KBM-7 (cell line): ENCODE data around the gene FREM1.

ENCODE experiments used
- DNase-seq: peaks from one replicate; pipeline ENCODE4 v3.0.0-alpha.2; 2015
- in situ Hi-C: fragments of 300-500 bp; cut with MboI; formaldehyde crosslinking; loops from 2 replicates; pipeline ENCODE4 v1.14.3; 2020; ENCODE audit warnings: low sequenced_read_pairs, low pct_unique_long_range_greater_than_20kb, mixed read lengths

Gene FREM1

DNA sequence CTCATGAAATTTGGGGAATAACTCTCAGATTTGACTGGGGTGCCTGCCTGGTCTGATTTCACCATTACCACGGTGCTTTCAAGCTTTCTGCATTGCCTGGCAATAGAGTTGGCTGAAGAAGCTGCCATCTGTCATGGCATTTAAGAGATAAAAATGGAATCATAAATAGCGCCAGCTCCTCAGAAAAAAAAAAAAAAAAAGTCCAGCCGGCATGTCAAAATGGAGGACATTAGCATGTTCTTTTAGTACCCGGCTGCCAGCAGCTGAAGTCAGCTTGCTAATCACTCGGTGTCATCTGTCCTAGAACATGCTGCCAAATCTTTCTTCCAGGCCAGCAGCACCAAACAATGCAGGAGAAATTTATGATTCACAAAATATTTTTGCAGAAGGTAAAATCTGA is 130.0 kb downstream of the FREM1 start:
- in situ Hi-C loops, result no loop called here
- DNase-seq, result no peak

DNA sequence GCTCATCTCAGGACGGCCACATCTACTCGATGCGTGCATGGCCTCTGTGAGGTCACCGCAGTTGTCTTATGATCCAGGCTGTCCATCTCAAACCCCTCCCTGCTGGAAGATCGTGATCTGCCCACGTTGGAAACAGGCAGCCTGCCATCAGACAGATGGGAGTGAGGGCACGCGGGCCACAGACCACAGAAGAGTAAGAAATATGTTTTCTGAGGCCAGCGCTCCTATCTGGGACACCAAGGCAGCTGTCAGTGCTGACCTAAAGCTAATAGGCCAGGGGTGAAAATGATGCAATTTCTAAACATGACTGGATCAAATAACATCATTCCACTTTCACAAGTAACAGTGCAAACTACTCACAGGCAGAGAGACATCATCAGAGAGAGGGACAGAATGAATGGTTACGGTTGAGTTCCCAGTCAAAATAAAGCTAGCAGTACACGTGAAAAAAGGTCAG is 130.6 kb downstream of the FREM1 start:
- DNase-seq, result no peak

DNA sequence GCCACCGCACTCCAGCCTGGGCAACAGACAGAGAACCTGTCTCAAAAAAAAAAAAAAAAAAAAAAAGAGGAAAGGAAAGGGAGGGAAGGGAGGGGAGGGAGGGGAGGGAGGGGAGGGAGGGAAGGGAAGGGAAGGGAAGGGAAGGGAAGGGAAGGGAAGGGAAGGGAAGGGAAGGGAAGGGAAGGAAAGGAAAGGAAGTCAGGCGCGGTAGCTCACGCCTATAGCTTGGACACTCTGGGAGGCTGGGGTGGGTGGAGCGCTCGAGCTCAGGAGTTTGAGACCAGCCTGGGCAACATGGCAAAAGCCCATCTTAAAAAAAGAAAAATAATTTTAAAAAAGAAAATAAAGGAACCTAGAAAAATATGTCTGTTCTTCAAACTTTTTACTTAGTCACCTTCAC is 131.7 kb downstream of the FREM1 start:
- in situ Hi-C loops, result no loop called here

More for the DNA sequence above, 130.6 kb downstream of the FREM1 start:
- in situ Hi-C loops, result no loop called here

DNA sequence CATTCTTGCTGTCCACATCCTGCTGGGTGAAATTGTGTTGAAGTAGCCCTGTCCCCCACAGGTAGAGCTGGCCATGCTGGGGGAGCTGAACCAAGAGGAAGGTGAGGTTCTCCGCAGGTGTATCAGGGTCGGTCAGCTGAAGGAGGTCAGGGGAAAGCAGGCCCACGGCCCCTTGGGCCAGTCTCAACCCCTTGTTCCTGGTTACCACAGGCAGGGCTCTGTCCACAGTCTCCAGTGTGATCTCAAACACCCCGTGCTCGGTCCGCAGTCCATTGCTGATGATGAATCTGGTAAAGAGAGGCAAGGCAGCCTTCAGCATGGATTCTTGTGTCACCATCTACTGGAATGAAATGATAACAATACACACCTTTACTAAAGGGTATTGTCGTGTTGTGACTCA is 134.3 kb downstream of the FREM1 start:
- in situ Hi-C loops, result no loop called here
- DNase-seq, result no peak

More for the DNA sequence above, 131.7 kb downstream of the FREM1 start:
- no peak for DNase-seq

DNA sequence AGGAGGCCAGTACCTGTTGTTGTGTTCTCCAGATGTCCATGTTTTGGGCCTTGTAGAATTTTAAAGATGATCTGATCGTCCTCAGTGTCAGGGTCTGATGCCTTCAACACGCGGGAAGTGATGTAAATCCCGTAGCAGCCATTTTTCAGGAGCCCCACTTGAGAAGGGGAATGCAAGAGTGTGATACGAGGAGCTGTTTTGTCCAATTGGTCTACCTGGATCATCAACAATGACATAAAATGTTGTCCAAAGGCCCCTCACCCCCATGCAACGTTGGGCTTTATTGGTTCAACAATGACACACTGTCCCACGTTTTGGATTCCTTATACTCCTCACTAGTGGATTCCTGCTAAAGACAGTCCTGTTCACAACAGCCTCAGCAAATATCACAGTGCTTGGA is 139.6 kb downstream of the FREM1 start:
- in situ Hi-C loops, result loop anchor here (25.0 kb wide), 1 partner anchor 158 kb away; no protein-coding TSS in a partner anchor
- DNase-seq, result no peak

DNA sequence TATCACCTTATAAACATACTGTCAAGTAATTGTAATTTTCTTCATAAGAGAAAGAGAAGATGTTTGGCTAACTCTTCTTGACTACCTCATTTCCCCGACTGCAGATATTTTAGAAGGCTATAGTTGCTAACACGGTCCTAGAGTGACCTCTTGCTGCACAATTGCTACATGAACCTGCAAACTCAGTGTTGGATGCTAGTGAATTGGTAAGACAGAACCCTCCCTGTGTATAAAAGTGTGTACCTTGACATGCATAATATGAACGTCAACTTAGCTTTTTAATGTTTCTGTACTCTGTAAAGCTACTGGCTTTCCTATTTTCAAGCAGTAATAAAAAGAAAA is 141.0 kb downstream of the FREM1 start:
- DNase-seq, result peak; percentile 35
- in situ Hi-C loops, result loop anchor here (25.0 kb wide), 1 partner anchor 157 kb away; no protein-coding TSS in a partner anchor

DNA sequence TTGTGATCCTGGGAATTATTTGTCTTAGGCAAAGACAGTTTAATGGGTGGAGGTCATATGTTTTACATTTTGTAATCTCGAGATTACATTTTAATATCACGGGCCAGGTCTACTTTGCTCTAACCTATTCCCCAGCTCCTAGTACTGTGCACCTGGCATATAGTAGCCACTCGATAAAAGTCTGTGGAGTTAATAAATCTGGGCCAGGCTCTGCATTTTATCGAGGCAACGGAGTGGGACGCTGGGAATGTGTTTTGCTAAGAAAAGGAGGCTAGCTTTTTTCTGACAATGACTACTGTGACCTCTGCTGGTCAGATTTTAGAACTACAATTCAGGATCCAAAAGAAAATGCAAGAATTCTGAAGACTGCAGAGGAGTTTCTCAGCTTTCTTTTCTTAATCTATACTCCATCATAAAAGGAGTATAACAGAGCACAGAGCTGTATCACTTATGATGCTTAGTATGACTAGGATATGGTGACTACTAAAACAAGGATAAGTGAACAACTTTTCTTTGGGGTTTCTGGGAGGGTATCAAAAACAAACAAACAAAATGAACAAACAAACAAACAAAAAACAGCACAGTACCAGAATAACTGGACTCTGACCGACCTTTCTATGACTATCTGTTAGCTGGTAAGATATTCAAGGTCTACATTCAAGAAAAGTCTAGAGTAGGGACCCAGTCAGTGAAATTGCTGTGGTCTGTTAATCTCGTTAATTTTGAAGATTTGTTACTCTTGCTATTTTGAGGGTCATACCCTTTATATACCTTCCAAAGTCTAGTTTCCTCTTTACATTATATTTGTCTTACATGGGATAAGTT is 141.6 kb downstream of the FREM1 start:
- in situ Hi-C loops, result loop anchor here (25.0 kb wide), 1 partner anchor 156 kb away; no protein-coding TSS in a partner anchor
- DNase-seq, result peak; percentile 74

DNA sequence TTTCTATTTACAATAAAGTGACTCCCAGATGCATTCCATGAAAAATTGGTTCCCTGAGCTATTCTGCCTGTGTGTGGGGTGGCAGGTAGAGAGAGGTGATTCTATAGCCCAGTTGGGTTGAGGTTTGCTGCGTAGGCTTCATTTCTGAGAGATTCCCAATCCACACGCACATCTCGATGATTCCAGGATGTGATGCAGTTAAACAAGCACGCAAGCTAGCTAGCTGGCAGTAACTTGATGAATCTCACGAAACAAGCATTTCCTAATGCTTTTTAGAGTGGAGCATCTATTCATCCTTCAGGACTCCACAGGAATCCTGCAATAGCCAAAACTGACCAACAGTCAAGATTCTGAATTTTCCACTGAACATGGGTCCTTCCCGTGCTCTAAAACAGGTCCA is 143.9 kb downstream of the FREM1 start:
- no peak for DNase-seq
- in situ Hi-C loops, result loop anchor here (25.0 kb wide), 1 partner anchor 154 kb away; no protein-coding TSS in a partner anchor

DNA sequence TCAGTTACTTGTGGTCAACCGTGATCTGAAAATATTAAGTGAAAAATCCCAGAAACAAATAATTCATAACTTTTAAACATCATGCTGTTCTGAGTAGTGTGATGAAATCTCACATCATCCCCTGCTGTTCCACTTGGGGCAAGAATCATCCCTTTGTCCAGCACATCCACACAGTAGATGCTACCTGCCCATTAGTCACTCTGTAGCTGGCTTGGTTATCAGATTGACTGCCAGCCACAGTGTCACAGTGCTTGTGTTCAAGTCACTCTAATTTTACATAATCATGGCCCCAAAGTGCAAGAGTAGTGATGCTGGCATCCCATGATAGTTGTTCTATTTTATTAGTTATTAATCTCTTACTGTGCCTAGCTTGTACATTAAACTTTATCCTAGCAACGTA is 148.6 kb downstream of the FREM1 start:
- DNase-seq, result no peak
- in situ Hi-C loops, result loop anchor here (25.0 kb wide), 1 partner anchor 149 kb away; no protein-coding TSS in a partner anchor

DNA sequence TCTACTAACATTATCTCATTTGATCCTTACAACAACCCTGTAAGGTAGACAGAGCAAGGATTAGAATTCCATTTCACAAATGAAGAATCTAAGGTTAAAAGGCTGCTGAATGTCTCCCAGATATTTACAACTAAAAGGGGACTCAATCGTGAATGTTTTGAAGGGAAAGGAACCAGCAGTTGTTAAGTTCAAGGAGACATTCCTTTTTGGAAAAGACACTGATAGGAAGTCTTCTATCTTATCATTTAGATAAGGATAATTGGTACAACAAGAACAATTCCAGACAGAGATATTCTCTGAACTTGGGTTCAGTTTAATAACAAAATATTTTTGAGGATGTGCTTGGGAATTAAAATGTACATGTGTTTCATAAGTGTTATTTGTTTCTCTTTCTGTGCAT is 150.2 kb downstream of the FREM1 start:
- in situ Hi-C loops, result loop anchor here (25.0 kb wide), 1 partner anchor 148 kb away; no protein-coding TSS in a partner anchor
- no peak for DNase-seq

DNA sequence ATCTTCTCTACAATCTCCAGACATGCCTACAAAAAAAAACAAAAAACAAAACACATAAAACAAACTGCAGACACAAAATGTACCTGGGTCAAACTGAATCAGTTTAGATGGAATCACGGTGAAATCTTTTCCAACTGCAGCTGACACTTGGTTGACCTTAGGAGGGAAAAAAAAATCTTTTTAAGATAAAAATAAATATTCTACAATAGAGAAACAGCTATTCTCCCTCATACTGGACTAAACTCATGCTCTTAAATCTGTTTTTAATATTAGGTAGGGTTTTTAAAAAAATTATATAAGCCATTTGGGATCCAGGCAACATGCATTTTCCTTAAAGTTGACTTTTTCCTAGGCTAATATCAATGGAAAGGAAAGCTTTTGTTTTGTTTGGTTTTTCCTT is 153.9 kb downstream of the FREM1 start:
- in situ Hi-C loops, result loop anchor here (25.0 kb wide), 1 partner anchor 144 kb away; no protein-coding TSS in a partner anchor
- no peak for DNase-seq

DNA sequence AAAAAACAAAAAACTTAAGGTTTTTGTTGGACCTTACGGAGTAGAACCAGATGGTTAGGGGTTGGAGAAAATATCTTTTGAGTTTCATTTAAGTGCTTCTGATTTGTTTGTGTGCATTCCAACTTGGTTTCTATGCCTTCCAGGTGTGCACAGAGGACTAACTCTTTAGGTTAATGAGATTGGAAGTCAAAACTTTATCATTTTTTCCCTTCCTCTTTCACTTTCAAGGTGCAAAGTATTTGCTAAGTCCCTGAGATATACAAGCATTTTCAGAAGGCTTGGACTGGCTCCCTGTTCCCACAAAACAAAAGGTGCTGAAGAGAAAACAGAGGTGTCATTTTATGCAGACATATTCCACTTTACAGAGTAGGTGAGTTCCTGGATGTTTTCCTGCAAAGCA is 157.4 kb downstream of the FREM1 start:
- in situ Hi-C loops, result loop anchor here (25.0 kb wide), 1 partner anchor 141 kb away; no protein-coding TSS in a partner anchor

DNA sequence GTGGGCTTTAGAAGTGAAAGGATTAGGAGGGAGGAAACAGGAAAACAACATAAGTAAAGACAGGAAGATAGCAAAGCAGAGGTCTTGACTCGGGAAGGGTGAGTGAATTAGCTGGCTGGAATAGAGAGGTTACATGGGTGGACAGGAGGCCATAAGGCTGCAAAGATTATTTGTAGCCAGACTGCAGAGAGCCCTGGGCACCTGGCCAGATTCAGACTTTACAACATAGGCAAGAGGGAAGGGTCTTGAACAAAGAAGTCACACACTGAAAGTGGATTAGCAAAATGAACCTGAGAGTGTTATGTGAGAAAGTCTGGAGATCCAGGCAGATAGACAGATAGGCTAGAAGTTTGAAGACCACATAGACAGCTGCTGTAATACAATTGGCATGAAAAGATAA is 158.0 kb downstream of the FREM1 start:
- no peak for DNase-seq
- in situ Hi-C loops, result loop anchor here (25.0 kb wide), 1 partner anchor 140 kb away; no protein-coding TSS in a partner anchor

More for the DNA sequence above, 157.4 kb downstream of the FREM1 start:
- DNase-seq, result no peak

DNA sequence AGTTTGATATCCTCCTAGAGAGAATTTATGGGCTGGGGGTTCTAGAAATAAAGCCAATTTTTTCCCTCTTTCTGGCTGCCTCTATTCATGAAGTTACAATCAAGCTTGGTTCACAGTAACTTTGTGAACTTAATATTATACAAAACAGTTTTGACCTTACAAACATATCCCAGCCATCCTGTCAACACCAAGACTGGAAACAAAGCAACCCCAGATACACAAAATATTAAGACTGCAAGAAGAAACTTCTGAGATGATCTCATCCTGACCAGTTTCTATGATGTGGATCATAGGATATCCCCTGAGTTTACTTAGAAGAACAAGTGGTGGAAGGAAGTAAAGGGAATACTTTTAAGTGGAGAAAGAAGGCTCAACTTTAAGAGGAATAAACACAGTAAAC is 159.4 kb downstream of the FREM1 start:
- in situ Hi-C loops, result loop anchor here (25.0 kb wide), 1 partner anchor 139 kb away; no protein-coding TSS in a partner anchor
- no peak for DNase-seq

DNA sequence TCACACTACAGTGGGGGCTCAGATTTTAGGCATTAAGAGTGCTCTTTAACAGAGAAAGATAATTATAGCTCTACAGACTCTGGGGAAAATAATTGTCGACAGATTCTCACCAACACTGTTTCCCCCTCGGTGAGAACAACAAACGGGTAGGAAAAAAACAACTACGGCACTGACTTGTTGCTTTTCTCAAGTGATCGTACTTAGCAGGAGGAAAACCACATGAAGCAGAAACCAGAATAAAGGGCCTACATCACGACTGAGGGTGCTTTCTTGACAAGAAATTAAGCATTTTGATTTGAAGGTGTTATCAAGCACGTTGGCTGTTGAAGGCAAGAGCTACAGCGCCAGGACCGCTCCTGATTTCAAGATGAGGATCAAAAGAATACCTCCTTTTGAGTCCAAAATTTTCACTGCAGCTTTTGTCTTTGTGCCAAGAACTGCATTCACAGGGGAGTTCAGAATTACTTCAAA is 160.5 kb downstream of the FREM1 start:
- in situ Hi-C loops, result loop anchor here (25.0 kb wide), 1 partner anchor 137 kb away; no protein-coding TSS in a partner anchor

DNA sequence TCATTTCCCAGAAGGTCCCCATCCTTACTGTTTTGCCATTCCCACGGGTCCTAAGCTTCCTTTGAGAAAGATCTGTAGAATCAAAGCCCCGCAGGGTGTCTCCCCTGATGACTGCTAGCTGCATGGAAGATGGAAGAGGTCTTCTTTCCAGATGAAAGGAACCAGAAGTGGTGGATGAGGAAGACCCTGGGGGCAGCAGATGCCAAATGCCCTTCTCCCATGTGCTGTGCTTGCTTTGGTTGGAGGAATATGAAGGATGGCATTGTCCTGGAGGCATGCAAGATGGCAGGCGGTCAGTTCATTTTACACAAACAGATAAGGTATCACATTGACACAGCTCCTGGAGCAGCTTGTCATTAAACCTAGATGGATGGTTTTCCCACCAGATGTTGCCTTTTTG is 161.9 kb downstream of the FREM1 start:
- in situ Hi-C loops, result no loop called here

More for the DNA sequence above, 160.5 kb downstream of the FREM1 start:
- DNase-seq, result no peak

DNA sequence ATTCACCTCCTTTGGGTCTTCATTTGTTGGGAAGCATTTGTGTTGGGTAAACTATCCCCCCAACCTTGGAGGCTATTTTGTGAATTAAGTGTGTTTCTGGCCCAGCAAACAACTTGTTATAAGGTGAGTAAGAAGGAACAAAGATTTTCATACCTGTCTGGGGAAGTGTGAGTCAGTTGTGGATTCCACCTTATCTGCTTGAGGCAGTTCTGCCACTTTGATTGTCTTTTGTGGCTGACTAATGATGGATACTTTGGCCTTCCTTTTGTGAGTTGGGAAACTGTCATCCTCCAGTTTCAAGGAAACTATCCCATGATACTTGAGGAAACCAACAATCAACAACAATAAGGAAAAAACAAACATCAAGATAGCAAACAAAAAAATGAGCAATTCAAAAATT is 163.1 kb downstream of the FREM1 start:
- in situ Hi-C loops, result no loop called here
- DNase-seq, result no peak

More for the DNA sequence above, 161.9 kb downstream of the FREM1 start:
- no peak for DNase-seq

DNA sequence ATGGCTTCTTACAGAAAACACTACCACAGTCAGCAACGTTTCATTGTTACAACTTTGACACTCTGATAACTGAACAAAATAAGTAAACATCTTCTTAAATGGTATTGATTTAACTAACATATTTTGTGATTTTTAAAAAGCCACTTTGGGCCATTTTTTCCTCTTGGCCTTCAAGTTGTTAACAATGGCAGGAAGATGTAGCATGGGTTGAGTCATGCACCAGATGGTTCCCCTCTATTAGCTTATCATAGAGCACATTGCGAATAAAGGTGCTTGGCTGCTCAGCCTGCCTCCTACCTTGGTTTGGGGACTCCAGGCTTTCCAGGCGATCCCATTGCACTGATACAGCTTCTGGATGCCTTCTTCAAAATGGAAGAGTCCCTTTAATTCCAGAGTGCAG is 163.6 kb downstream of the FREM1 start:
- in situ Hi-C loops, result no loop called here
- no peak for DNase-seq

DNA sequence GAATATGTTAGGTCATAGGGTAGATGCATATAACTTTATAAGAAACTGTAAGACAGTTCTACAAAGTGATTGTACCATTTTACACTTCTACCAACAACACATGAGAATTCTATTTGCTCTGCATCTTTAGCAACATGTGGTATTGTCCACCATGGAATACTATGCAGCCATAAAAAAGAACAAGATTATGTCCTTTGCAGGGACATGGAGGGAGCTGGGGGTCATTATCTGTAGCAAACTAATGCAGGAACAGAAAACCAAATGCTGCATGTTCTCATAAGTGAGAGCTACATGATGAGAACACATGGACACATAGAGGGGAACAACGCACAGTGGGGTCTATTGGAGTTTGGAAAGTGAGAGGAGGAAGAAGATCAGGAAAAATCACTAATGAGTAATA is 165.5 kb downstream of the FREM1 start:
- no peak for DNase-seq

DNA sequence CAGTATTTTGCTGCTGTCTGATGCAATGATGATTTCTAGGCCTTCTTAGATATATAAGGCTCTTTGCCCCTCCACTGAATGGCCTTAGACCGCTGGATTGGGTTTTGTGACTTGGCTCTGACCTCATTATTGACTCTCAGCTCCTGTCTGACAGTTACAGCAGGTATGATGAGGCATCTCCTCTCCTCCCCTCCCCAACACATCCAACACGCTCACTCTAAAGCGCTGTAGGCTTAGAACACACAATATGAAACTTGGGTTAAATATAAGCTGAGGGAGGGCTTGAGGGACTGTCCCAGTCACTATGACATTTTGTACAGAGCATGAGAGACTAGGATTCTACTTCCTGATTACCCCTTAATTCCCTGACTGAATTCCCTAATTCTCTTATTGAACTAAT is 168.9 kb downstream of the FREM1 start:
- no peak for DNase-seq
- in situ Hi-C loops, result no loop called here

More for the DNA sequence above, 165.5 kb downstream of the FREM1 start:
- in situ Hi-C loops, result no loop called here
